AG09319 (cell line): ENCODE measurements around the gene SMAD9.
A peak's percentile ranks its signal among the peaks of the same experiment; 100 is the strongest.

Source experiments
- DNase-seq: peaks from one replicate; pipeline ENCODE4 v3.0.0-alpha.2; 2010; ENCODE audit warnings: low read depth; ENCODE audit errors: extremely low read depth
- CTCF ChIP-seq: IDR thresholded peaks from 2 replicates; pipeline ENCODE4 v1.5.1; 2011; ENCODE audit warnings: low read depth, mild to moderate bottlenecking, inconsistent platforms, low read length, moderate library complexity

Gene SMAD9

GRCh38 chr13:36865265-36865664, 54.8 kb downstream of the SMAD9 start:
- no peak for TF ChIP-seq CTCF
- no peak for DNase-seq

GRCh38 chr13:36862722-36863121, 57.3 kb downstream of the SMAD9 start:
- no peak for TF ChIP-seq CTCF
- DNase-seq: no peak

- DNase-seq: no peak
- TF ChIP-seq CTCF: no peak
These were observed 57.9 kb downstream of the SMAD9 start for GRCh38 chr13:36862002-36862685.

GRCh38 chr13:36859259-36859658, 60.8 kb downstream of the SMAD9 start:
- DNase-seq: no peak
- TF ChIP-seq CTCF: no peak

GRCh38 chr13:36858290-36858689, 61.7 kb downstream of the SMAD9 start:
- peak; percentile 28 for DNase-seq

GRCh38 chr13:36857253-36857652, 62.8 kb downstream of the SMAD9 start:
- no peak for TF ChIP-seq CTCF
- no peak for DNase-seq

More at GRCh38 chr13:36858290-36858689, 61.7 kb downstream of the SMAD9 start:
- peak; percentile 55 for TF ChIP-seq CTCF

- TF ChIP-seq CTCF: peak; percentile 24
- no peak for DNase-seq
These were observed 69.1 kb downstream of the SMAD9 start for GRCh38 chr13:36850790-36851438.
